Activated CD8-positive, alpha-beta memory T cell treated with anti-CD3 and anti-CD28 coated beads, Interleukin-2, amount 50 U/mL, for 4 hours (primary cell): Measurements from ENCODE around the gene NOS1.

Experiments used
- DNase-seq: peaks from one replicate; pipeline ENCODE4 v3.0.0-alpha.2; 2020

NOS1 gene

GRCh38 chr12:117363056-117363662, 1.7 kb upstream of the NOS1 start:
- DNase-seq: no peak

- DNase-seq: no peak
Measured at GRCh38 chr12:117362391-117362790, 965 bp upstream of the NOS1 start.

- no peak for DNase-seq
Measured at GRCh38 chr12:117361905-117362304, 479 bp upstream of the NOS1 start.

GRCh38 chr12:117360551-117361346, 677 bp downstream of the NOS1 start:
- DNase-seq: no peak

- no peak for DNase-seq
Measured at GRCh38 chr12:117360222-117360550, 1.2 kb downstream of the NOS1 start.

GRCh38 chr12:117359029-117359845, 2.2 kb downstream of the NOS1 start:
- DNase-seq: no peak

- no peak for DNase-seq
Measured at GRCh38 chr12:117356048-117356447, 5.4 kb downstream of the NOS1 start.

GRCh38 chr12:117352883-117353282, 8.5 kb downstream of the NOS1 start:
- DNase-seq: no peak

- DNase-seq: no peak
Measured at GRCh38 chr12:117352206-117352605, 9.2 kb downstream of the NOS1 start.

- DNase-seq: no peak
Measured at GRCh38 chr12:117350140-117350539, 11.3 kb downstream of the NOS1 start.

GRCh38 chr12:117347588-117347987, 13.8 kb downstream of the NOS1 start:
- DNase-seq: no peak

- DNase-seq: no peak
Measured at GRCh38 chr12:117344716-117345115, 16.7 kb downstream of the NOS1 start.

GRCh38 chr12:117343849-117344248, 17.6 kb downstream of the NOS1 start:
- no peak for DNase-seq

GRCh38 chr12:117343296-117343695, 18.1 kb downstream of the NOS1 start:
- no peak for DNase-seq

GRCh38 chr12:117342682-117343081, 18.7 kb downstream of the NOS1 start:
- DNase-seq: no peak

- no peak for DNase-seq
Measured at GRCh38 chr12:117342247-117342646, 19.2 kb downstream of the NOS1 start.

- DNase-seq: no peak
Measured at GRCh38 chr12:117339104-117339503, 22.3 kb downstream of the NOS1 start.

GRCh38 chr12:117334855-117335587, 26.4 kb downstream of the NOS1 start:
- no peak for DNase-seq

- DNase-seq: no peak
Measured at GRCh38 chr12:117334051-117334450, 27.4 kb downstream of the NOS1 start.

- no peak for DNase-seq
Measured at GRCh38 chr12:117333331-117333881, 28.0 kb downstream of the NOS1 start.

GRCh38 chr12:117331691-117332090, 29.7 kb downstream of the NOS1 start:
- DNase-seq: no peak

- no peak for DNase-seq
Measured at GRCh38 chr12:117330441-117331113, 30.8 kb downstream of the NOS1 start.
